Chondrocyte (in vitro differentiated cells): ENCODE results near the gene BMX. TPM values are rescaled to one million over a fixed set of nuclear protein-coding genes. Genes with fewer than 3 reads are reported as not detected.

Source experiments
- DNase-seq: peaks from one replicate; pipeline ENCODE4 v3.0.0; 2021; ENCODE audit warnings: mixed read lengths, low spot score
- H3K27ac Mint-ChIP-seq: one replicate; pipeline ENCODE4 v1.8.0; 2021; ENCODE audit warnings: mild to moderate bottlenecking, moderate library complexity, mixed read lengths; ENCODE audit not compliant: unreplicated experiment
- H3K27me3 Mint-ChIP-seq: 2 replicates; pipeline ENCODE4 v1.8.0; 2021; ENCODE audit warnings: low read depth, mixed read lengths
- H3K36me3 Mint-ChIP-seq: 2 replicates; pipeline ENCODE4 v1.8.0; 2021; ENCODE audit warnings: low read depth, mixed read lengths
- H3K4me1 Mint-ChIP-seq: 2 replicates; pipeline ENCODE4 v1.8.0; 2021; ENCODE audit warnings: low read depth, mild to moderate bottlenecking, mixed read lengths
- H3K4me3 Mint-ChIP-seq: one replicate; pipeline ENCODE4 v1.8.0; 2021; ENCODE audit warnings: mild to moderate bottlenecking, moderate library complexity, mixed read lengths; ENCODE audit not compliant: unreplicated experiment
- H3K9me3 Mint-ChIP-seq: 2 replicates; pipeline ENCODE4 v1.8.0; 2021; ENCODE audit warnings: low read depth, mixed read lengths
- total RNA-seq: library from RNA; stranded (reverse); gene quantifications from 3 replicates; pipeline ENCODE4 v1.2.1, GENCODE V29; 2021
- TF ChIP-seq, protein P1 (sequence below): fragments of 200-600 bp; sonication (generic); IDR thresholded peaks from 2 replicates; pipeline ENCODE4 v1.5.0; 2021; ENCODE audit warnings: antibody characterized with exemption, mild to moderate bottlenecking, moderate library complexity

The BMX gene
- total RNA-seq, 1 donor from 2014 or later: not detected

DNA sequence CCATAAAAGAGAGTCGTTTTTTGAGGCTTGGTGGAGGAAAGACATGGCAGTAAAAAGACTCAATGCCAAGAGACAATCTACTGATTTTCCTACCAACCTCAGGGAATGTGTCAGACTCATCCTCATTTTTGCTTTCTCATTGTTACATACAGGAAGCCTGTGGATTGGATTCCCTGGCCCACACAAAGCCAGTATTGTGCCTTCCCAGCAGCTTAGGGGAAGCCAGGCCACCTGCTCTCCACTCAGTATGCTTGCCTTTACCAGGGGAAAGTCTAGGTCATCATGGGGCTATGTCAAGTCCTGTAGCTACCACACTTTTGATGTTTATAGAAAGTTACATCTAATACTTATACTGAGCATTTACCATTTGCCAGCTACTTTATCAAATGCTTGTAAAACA lies 11.0 kb downstream of the BMX start:
- H3K36me3 Mint-ChIP-seq: no peaks in the 10 kb centered on the region

DNA sequence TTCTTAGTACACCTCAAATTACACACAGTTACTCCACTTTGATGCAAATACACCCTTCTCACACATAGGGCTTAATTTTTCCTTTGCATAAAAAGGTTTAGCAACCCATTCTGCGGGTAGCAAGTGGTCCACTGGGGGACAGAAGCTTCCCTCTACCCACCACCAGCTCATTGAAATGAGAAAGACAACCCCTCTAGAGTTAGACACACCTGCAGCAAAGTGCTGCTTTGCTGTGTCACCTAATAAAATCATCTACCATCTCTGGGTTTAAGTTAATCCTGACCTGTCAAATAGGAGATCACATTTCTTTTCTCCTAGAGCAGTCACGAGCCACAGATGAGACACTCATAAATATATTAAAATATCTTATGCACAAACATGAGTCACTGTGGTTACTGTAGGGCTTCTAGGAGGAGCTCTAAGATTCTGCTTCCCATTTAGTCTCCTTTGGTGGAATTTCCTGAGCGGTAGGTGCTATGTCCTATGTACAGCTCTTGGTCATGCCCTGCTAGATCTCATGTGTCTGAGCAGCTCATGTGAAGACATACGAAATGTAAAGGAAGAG lies 11.9 kb downstream of the BMX start:
- no peak overlapping the region for H3K4me3 Mint-ChIP-seq
- TF ChIP-seq, protein P1, sequence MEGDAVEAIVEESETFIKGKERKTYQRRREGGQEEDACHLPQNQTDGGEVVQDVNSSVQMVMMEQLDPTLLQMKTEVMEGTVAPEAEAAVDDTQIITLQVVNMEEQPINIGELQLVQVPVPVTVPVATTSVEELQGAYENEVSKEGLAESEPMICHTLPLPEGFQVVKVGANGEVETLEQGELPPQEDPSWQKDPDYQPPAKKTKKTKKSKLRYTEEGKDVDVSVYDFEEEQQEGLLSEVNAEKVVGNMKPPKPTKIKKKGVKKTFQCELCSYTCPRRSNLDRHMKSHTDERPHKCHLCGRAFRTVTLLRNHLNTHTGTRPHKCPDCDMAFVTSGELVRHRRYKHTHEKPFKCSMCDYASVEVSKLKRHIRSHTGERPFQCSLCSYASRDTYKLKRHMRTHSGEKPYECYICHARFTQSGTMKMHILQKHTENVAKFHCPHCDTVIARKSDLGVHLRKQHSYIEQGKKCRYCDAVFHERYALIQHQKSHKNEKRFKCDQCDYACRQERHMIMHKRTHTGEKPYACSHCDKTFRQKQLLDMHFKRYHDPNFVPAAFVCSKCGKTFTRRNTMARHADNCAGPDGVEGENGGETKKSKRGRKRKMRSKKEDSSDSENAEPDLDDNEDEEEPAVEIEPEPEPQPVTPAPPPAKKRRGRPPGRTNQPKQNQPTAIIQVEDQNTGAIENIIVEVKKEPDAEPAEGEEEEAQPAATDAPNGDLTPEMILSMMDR: no peak
- no peak overlapping the region for H3K27ac Mint-ChIP-seq
- peaks cover 7% of the 10 kb centered on the region for H3K27me3 Mint-ChIP-seq
- H3K36me3 Mint-ChIP-seq: no peaks in the 10 kb centered on the region
- DNase-seq: no peak
- H3K9me3 Mint-ChIP-seq: no peaks in the 10 kb centered on the region
- no peaks in the 10 kb centered on the region for H3K4me1 Mint-ChIP-seq

More for the DNA sequence above, 11.0 kb downstream of the BMX start:
- H3K4me3 Mint-ChIP-seq: no peak overlapping the region
- H3K4me1 Mint-ChIP-seq: no peaks in the 10 kb centered on the region
- H3K9me3 Mint-ChIP-seq: no peaks in the 10 kb centered on the region
- no peak for DNase-seq
- TF ChIP-seq, protein P1: no peak
- peaks cover 7% of the 10 kb centered on the region for H3K27me3 Mint-ChIP-seq
- no peak overlapping the region for H3K27ac Mint-ChIP-seq

DNA sequence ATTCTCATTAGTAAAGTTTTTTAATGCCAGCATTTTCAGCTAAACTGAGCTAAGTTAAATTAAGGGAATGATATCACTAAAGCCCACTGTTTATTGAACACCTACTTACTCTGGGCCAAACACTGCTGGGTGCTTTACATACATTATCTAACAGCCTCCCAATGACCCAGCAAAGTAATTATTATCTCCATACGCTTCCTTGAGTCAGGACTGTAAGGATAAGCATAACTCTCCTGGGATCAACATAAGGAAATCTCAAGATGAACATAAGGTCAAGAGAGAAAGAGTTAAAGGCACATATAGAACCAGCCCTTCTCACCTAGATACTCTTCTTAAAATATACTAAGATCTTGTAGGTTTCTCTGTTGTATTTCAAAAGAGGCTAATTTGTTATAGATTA lies 13.7 kb downstream of the BMX start:
- Mint-ChIP-seq H3K9me3 (no peaks in the 10 kb centered on the region), H3K27ac (no peak overlapping the region), H3K36me3 (no peaks in the 10 kb centered on the region), H3K4me1 (no peaks in the 10 kb centered on the region), H3K4me3 (no peak overlapping the region), H3K27me3 (peaks cover 7% of the 10 kb centered on the region)
- no peak for DNase-seq
- TF ChIP-seq, protein P1: no peak

DNA sequence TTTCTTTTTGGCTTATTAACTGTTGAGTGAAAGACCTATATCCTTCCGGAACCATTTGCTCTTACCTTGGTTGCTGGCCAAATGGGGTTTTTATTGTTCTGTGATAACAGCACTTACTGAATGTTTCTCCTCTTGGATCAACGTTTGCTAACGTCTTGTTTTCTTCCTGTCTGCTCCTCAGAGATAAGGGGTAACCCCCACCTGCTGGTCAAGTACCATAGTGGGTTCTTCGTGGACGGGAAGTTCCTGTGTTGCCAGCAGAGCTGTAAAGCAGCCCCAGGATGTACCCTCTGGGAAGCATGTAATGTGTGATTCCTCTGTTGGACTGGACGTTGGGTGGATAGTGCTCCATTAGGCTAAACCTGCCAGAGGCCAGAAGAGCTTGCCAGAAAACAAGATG lies 15.3 kb downstream of the BMX start:
- H3K4me1 Mint-ChIP-seq: no peaks in the 10 kb centered on the region
- no peak for DNase-seq
- H3K9me3 Mint-ChIP-seq: no peaks in the 10 kb centered on the region
- peaks cover 7% of the 10 kb centered on the region for H3K27me3 Mint-ChIP-seq
- TF ChIP-seq, protein P1: no peak
- no peaks in the 10 kb centered on the region for H3K36me3 Mint-ChIP-seq
- H3K4me3 Mint-ChIP-seq: no peak overlapping the region
- H3K27ac Mint-ChIP-seq: no peak overlapping the region

DNA sequence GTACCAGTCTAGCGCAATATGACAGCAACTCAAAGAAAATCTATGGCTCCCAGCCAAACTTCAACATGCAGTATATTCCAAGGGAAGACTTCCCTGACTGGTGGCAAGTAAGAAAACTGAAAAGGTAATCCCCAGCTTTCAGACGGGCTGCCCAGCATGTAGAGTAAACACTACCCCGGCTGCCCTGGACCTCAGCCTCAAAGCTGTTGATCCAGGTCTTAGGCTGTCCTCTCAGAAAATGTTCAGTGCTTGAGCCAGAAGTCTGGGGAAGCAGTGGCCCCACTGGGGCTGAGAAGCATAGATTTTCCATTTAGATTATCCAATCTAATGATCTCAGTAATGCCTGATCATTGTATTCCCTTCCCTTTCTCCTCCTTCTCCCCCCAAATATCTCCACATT lies 21.9 kb downstream of the BMX start:
- DNase-seq: no peak
- TF ChIP-seq, protein P1: no peak
- Mint-ChIP-seq H3K4me3 (no peak overlapping the region), H3K4me1 (peaks cover 5% of the 10 kb centered on the region), H3K27me3 (peaks cover 6% of the 10 kb centered on the region), H3K9me3 (no peaks in the 10 kb centered on the region), H3K27ac (no peak overlapping the region), H3K36me3 (no peaks in the 10 kb centered on the region)
